Measurements from ENCODE around the gene TRAF6.
A peak's percentile ranks its signal among the peaks of the same experiment; 100 is the strongest.

The TRAF6 gene

GRCh38 chr11:36480833-36481232, 29.2 kb downstream of the TRAF6 start:
- DNase-seq (ENCODE audit: low read depth): no peak
- no peak for TF ChIP-seq CTCF (IDR thresholded peaks at IDR 0.05; ENCODE audit: low read depth, low read length)
- no peak for TF ChIP-seq MYC (IDR thresholded peaks at IDR 0.05; ENCODE audit: low read depth, low read length)
- no peak for TF ChIP-seq POLR2A (IDR thresholded peaks at IDR 0.05; ENCODE audit: extremely low read depth, insufficient read length)
- no peak for TF ChIP-seq MAX (IDR thresholded peaks at IDR 0.05; ENCODE audit: low read depth, low read length)
- H3K4me3 ChIP-seq (ENCODE audit: low read depth, low read length): no peak overlapping the region

GRCh38 chr11:36478700-36479329, 31.3 kb downstream of the TRAF6 start:
- DNase-seq (ENCODE audit: low read depth): peak; percentile 59
- no peak overlapping the region for H3K4me3 ChIP-seq (ENCODE audit: low read depth, low read length)
- TF ChIP-seq CTCF (IDR thresholded peaks at IDR 0.05; ENCODE audit: low read depth, low read length) (peak; percentile 54), MAX (IDR thresholded peaks at IDR 0.05; ENCODE audit: low read depth, low read length) (0 out of 2 replicates have a peak, but pooled peaks have one; percentile 11), MYC (IDR thresholded peaks at IDR 0.05; ENCODE audit: low read depth, low read length) (no peak)

- no peak overlapping the region for H3K4me3 ChIP-seq (ENCODE audit: low read depth, low read length)
- TF ChIP-seq CTCF (IDR thresholded peaks at IDR 0.05; ENCODE audit: low read depth, low read length) (no peak), MYC (IDR thresholded peaks at IDR 0.05; ENCODE audit: low read depth, low read length) (no peak)
- DNase-seq (ENCODE audit: low read depth): no peak
Observed at GRCh38 chr11:36475192-36475591, 34.9 kb downstream of the TRAF6 start.

- no peak for DNase-seq (ENCODE audit: low read depth)
- TF ChIP-seq CTCF (IDR thresholded peaks at IDR 0.05; ENCODE audit: low read depth, low read length) (no peak), MAX (IDR thresholded peaks at IDR 0.05; ENCODE audit: low read depth, low read length) (no peak), MYC (IDR thresholded peaks at IDR 0.05; ENCODE audit: low read depth, low read length) (no peak), POLR2A (IDR thresholded peaks at IDR 0.05; ENCODE audit: extremely low read depth, insufficient read length) (no peak)
- no peak overlapping the region for H3K4me3 ChIP-seq (ENCODE audit: low read depth, low read length)
Observed at GRCh38 chr11:36471577-36471976, 38.5 kb downstream of the TRAF6 start.

- H3K4me3 ChIP-seq (ENCODE audit: low read depth, low read length): no peak overlapping the region
- TF ChIP-seq MAX (IDR thresholded peaks at IDR 0.05; ENCODE audit: low read depth, low read length) (no peak), MYC (IDR thresholded peaks at IDR 0.05; ENCODE audit: low read depth, low read length) (no peak), POLR2A (IDR thresholded peaks at IDR 0.05; ENCODE audit: extremely low read depth, insufficient read length) (no peak), CTCF (IDR thresholded peaks at IDR 0.05; ENCODE audit: low read depth, low read length) (no peak)
- DNase-seq (ENCODE audit: low read depth): peak; percentile 55
Observed at GRCh38 chr11:36469881-36470802, 39.9 kb downstream of the TRAF6 start.

Data from NB4 (cell line).